Measurements from ENCODE around the gene DCLRE1A.

DNA sequence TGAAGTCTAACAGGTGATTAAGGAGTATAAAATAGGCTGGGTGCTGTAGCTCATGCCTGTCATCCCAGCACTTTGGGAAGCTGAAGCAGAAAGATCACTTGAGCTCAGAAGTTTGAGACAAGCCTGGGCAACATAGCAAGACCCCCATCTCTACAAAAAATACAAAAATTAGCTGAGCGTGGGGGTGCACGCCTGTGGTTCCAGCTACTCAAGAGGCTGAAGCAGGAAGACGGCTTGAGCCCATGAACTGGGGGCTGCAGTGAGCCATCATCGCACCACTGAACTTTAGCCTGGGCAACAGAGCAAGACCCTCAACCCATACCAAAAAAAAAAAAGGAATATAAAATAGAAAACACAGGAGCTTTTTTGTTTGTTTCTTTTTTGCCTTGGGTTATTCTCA lies 47.4 kb downstream of the DCLRE1A start:
- TF ChIP-seq CTCF (conservative IDR thresholded peaks at IDR 0.05; ENCODE audit: low read depth in 2 of 2) (no peak), EZH2 (IDR thresholded peaks at IDR 0.05; ENCODE audit: low read depth, unreplicated experiment) (no peak), EZH2phosphoT487 (IDR thresholded peaks at IDR 0.05; ENCODE audit: unreplicated experiment) (no peak), CREB1 (CRISPR knock-in tag; IDR thresholded peaks at IDR 0.05; ENCODE audit: low read depth) (no peak)

All from GM23338 (cell line).